ENCODE data around the gene NHERF2.

DNA sequence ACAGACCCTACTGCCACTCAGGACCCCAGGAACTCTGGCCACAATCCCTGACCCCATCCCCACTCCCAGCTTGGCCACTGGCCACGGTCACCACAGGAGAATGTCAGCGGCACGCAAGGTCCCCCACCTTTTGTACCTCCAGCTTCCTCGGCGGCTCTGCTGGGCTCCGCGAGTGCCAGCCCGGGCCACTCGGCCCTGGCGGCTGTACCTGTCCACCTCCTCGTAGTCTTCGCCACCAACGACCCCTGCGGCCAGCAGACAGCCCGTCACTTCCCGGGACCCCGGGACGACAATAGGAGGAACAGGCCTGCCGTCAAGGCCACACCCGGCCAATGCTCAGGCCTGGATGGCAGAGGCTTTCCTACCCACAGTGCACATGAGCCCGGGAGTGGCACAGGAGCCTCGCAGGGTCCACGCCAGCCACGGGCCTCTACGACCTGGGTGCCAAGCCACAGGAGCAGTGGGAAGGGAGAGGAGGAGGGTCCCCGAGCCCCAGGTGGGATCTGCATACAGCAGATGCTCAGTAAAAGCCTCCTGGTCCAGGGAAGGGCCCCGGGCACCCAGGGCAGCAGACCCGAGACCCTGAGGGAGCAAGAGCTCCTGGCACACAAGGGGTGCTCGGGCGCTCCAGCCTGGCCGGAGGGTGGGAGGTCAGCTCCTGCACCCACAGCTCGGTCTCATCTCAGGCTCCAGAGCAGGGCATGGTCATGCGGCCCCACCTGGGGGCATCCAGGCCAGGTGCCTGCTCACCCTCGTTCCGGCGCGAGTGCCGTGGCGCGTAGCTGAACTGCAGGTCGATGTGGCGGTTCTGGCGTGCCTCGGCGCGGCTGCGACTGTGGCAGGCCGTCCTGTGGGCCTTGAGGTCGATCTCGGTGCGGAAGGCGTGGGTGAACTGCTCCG lies 25.0 kb upstream of the NHERF2 start:
- TF ChIP-seq, protein P1, sequence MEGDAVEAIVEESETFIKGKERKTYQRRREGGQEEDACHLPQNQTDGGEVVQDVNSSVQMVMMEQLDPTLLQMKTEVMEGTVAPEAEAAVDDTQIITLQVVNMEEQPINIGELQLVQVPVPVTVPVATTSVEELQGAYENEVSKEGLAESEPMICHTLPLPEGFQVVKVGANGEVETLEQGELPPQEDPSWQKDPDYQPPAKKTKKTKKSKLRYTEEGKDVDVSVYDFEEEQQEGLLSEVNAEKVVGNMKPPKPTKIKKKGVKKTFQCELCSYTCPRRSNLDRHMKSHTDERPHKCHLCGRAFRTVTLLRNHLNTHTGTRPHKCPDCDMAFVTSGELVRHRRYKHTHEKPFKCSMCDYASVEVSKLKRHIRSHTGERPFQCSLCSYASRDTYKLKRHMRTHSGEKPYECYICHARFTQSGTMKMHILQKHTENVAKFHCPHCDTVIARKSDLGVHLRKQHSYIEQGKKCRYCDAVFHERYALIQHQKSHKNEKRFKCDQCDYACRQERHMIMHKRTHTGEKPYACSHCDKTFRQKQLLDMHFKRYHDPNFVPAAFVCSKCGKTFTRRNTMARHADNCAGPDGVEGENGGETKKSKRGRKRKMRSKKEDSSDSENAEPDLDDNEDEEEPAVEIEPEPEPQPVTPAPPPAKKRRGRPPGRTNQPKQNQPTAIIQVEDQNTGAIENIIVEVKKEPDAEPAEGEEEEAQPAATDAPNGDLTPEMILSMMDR (IDR thresholded peaks at IDR 0.05): no peak
- no peak for TF ChIP-seq POLR2A (IDR thresholded peaks at IDR 0.05)
